ENCODE data around the gene TESK2. TPM values are rescaled to one million over a fixed set of nuclear protein-coding genes. Genes with fewer than 3 reads are reported as not detected.

Gene TESK2
- total and polyA plus RNA-seq, 2 of the 13 experiments (the other 11 are each of a cell fraction or from before 2014, with no cell fraction given) = 5.5 to 9.6 TPM

DNA sequence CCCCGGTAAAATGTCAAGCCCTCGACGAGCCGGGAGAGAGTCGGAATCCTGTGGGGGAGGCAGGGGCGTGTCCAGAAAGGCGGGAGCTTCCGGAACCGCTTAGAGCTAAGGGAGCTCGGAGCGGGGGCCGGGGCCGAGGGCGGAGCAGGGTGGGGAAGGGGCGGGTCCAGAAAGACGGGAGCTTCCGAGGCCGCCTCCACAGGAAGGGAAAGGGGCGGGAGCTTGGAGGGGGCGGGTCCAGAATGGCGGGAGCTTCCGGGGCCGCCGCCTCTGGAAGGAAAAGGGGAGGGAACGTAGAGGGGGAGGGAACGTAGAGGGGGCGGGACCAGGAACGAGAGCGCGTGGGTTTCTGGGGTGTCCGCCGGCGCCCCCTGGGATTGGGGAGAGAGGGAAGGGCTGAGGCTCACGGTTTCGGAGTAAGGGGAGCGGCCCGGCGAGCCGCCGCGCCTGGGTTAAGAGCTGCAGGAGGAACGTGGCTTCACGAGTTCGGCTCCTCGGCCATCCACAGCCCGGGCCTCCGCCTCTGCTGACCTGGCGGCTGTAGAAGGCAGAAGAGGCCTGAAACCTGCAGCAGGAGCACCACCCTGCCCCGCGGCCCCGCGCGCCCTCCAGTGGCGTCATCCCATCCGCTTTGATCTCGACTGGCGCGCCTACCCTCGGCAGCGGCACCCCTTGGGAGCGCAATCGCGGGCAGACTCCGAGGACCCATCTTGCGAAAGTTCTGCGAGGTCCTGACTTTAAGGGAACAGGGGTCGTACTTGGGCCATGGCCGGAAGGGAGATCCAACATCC lies 187.2 kb downstream of the TESK2 start (continued):
- TF ChIP-seq, protein P1, sequence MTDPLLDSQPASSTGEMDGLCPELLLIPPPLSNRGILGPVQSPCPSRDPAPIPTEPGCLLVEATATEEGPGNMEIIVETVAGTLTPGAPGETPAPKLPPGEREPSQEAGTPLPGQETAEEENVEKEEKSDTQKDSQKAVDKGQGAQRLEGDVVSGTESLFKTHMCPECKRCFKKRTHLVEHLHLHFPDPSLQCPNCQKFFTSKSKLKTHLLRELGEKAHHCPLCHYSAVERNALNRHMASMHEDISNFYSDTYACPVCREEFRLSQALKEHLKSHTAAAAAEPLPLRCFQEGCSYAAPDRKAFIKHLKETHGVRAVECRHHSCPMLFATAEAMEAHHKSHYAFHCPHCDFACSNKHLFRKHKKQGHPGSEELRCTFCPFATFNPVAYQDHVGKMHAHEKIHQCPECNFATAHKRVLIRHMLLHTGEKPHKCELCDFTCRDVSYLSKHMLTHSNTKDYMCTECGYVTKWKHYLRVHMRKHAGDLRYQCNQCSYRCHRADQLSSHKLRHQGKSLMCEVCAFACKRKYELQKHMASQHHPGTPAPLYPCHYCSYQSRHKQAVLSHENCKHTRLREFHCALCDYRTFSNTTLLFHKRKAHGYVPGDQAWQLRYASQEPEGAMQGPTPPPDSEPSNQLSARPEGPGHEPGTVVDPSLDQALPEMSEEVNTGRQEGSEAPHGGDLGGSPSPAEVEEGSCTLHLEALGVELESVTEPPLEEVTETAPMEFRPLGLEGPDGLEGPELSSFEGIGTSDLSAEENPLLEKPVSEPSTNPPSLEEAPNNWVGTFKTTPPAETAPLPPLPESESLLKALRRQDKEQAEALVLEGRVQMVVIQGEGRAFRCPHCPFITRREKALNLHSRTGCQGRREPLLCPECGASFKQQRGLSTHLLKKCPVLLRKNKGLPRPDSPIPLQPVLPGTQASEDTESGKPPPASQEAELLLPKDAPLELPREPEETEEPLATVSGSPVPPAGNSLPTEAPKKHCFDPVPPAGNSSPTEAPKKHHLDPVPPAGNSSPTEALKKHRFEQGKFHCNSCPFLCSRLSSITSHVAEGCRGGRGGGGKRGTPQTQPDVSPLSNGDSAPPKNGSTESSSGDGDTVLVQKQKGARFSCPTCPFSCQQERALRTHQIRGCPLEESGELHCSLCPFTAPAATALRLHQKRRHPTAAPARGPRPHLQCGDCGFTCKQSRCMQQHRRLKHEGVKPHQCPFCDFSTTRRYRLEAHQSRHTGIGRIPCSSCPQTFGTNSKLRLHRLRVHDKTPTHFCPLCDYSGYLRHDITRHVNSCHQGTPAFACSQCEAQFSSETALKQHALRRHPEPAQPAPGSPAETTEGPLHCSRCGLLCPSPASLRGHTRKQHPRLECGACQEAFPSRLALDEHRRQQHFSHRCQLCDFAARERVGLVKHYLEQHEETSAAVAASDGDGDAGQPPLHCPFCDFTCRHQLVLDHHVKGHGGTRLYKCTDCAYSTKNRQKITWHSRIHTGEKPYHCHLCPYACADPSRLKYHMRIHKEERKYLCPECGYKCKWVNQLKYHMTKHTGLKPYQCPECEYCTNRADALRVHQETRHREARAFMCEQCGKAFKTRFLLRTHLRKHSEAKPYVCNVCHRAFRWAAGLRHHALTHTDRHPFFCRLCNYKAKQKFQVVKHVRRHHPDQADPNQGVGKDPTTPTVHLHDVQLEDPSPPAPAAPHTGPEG (CRISPR knock-in tag; IDR thresholded peaks at IDR 0.05) = 0 out of 2 replicates have a peak, but pooled peaks have one; percentile 61
- peak; percentile 23; the same call in 1 of the 2 replicates for TF ChIP-seq ZNF776 (CRISPR knock-in tag; IDR thresholded peaks at IDR 0.05)
- TF ChIP-seq ARNT (IDR thresholded peaks at IDR 0.05) = no peak
- peak; percentile 82 for TF ChIP-seq ZNF292 (CRISPR knock-in tag; IDR thresholded peaks at IDR 0.05; ENCODE audit: borderline replicate concordance, low read depth)
- TF ChIP-seq DMTF1 (CRISPR knock-in tag; IDR thresholded peaks at IDR 0.05) = no peak
- no peak for TF ChIP-seq HMGA1 (CRISPR knock-in tag; conservative IDR thresholded peaks at IDR 0.05)
- TF ChIP-seq, protein P2, sequence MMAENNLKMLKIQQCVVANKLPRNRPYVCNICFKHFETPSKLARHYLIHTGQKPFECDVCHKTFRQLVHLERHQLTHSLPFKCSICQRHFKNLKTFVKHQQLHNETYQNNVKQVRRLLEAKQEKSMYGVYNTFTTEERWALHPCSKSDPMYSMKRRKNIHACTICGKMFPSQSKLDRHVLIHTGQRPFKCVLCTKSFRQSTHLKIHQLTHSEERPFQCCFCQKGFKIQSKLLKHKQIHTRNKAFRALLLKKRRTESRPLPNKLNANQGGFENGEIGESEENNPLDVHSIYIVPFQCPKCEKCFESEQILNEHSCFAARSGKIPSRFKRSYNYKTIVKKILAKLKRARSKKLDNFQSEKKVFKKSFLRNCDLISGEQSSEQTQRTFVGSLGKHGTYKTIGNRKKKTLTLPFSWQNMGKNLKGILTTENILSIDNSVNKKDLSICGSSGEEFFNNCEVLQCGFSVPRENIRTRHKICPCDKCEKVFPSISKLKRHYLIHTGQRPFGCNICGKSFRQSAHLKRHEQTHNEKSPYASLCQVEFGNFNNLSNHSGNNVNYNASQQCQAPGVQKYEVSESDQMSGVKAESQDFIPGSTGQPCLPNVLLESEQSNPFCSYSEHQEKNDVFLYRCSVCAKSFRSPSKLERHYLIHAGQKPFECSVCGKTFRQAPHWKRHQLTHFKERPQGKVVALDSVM (CRISPR knock-in tag; IDR thresholded peaks at IDR 0.05) = peak; percentile 44
- TF ChIP-seq ZNF138 (CRISPR knock-in tag; IDR thresholded peaks at IDR 0.05; ENCODE audit: low read depth) = peak; percentile 77; the same call in 1 of the 2 replicates
- TF ChIP-seq ZC3H4 (CRISPR knock-in tag; IDR thresholded peaks at IDR 0.05; ENCODE audit: borderline replicate concordance) = no peak
- no peak for TF ChIP-seq EHMT2 (IDR thresholded peaks at IDR 0.05; ENCODE audit: borderline replicate concordance, low read depth, low read length)
- TF ChIP-seq MBNL3 (CRISPR knock-in tag; conservative IDR thresholded peaks at IDR 0.05) = no peak
- TF ChIP-seq KLF16 (CRISPR knock-in tag; IDR thresholded peaks at IDR 0.05) = peak in 1 of 2 experiments; percentile 79; a peak in 2 of 4 replicates
- no peak for TF ChIP-seq SNRNP70 (IDR thresholded peaks at IDR 0.05; ENCODE audit: low read depth, low read length)
- TF ChIP-seq ADNP (CRISPR knock-in tag; IDR thresholded peaks at IDR 0.05) = no peak
- TF ChIP-seq ZNF207 (IDR thresholded peaks at IDR 0.05; ENCODE audit: borderline replicate concordance) = no peak
- peak; percentile 87 for TF ChIP-seq ZNF800 (CRISPR knock-in tag; IDR thresholded peaks at IDR 0.05)
- no peak for TF ChIP-seq HMG20A (CRISPR knock-in tag; IDR thresholded peaks at IDR 0.05; ENCODE audit: borderline replicate concordance)
